GM21381 (cell line): Measurements from ENCODE around the gene CTSE.

Experiments used
- ATAC-seq: cut with Tn5 transposase; IDR thresholded peaks from one replicate; pipeline ENCODE4 v1.9.1; 2021; ENCODE audit warnings: mild to moderate bottlenecking, moderate library complexity; ENCODE audit not compliant: unreplicated experiment

The CTSE gene

DNA sequence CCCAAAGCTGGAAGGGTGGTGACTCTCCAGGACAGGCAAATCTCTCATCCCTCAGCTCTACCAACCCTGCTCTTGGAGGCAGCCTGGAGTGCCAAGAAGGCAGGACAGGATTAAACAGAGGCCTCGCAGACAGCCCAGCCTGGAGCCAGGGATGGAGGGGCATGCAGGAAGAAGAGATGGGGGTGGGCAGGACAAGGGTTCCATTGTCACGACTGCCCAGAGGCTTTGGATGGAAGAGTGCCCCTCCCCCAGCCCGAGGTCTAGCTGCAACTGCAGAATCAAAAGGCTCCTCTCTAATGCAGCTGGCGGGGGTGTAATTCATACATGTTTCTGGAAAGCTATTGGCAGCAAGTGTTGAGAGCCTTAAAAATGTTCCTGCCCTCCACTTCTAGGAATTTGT, 29.3 kb downstream of the CTSE start:
- ATAC-seq, result no peak

DNA sequence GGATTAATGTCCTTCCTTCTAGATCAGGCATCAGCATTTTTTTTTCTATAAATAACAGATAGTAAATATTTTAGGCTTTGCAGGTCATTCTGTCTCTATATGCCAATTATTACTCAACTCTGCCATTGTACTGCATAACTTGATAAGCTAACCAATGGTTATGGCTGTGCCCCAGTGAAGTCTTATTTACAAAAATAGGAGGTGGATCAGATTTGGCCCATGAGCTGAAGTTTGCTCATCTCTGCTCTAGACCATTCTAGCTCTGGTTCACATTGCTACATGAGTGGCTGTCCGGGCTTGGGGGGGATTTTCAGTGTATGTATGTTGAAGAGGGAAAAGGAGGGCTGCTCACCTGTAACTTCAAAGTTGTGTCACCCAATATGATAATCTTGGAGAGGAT, 30.6 kb downstream of the CTSE start:
- no peak for ATAC-seq

DNA sequence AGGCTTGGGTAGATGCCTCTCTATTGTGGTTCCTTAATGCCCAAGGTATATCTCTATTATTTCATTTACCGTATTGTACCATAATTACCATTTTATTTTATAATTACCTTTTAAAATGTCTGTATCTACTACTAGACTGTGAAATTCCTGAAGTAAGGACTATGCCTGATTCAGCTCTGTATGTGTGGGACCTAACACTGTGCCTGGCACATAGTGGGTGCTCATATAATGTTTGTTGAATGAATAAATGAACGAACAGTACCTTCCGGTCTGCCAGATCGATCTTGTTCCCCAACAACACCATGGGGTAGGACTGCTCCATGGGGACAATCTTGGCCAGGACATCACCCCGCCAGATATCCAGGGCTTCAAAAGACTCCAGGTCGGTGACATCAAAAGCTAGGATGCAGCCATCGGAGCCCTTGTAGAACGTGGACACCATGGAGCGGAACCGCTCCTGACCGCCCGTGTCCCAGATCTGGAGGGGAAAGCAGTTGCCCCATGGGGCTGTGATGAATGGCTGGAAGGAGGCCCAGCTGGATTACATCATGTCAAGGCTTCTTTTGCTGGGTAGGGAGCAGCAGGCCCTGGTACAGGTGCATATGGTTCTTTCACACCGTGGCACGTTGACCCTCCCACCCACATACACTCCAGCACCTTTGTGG, 31.3 kb downstream of the CTSE start:
- no peak for ATAC-seq

DNA sequence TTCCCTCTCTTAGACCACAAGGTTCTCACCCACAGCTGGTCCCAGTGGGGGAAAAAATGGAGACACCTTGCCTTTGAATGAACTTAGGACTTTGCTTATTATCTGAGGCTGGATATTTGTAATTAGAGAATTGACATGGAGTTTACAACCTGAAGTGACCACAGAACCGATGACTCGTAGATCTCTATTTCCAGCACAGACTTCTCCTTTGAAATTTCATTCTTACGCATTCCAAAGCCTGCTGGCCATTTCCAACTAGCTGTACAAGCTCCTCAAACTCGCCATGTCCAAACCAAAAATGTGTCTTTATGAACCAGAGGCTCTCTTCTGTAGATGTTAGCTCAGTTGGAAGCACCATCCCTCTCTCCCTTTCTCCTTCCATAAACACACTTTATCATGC, 32.5 kb downstream of the CTSE start:
- no peak for ATAC-seq

DNA sequence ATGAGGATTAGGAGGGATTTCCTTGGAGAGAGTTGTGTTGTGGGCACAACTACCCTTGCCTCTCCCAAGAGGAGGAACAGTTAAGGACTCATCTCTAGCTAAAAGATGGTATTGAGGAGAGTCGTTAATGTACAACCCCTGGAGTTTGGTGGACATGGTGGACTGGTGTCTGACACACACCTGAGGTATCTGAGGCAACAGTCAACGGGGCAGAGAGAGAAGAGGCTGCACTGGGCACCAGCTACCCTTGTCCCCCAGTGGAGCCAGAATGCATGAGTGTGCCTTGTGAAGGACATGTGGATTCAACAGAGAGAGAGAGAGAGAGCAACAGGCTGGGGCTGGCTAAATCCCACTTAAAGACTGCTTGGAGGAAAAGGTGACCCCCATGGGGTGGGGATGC, 33.5 kb downstream of the CTSE start:
- ATAC-seq, result no peak

DNA sequence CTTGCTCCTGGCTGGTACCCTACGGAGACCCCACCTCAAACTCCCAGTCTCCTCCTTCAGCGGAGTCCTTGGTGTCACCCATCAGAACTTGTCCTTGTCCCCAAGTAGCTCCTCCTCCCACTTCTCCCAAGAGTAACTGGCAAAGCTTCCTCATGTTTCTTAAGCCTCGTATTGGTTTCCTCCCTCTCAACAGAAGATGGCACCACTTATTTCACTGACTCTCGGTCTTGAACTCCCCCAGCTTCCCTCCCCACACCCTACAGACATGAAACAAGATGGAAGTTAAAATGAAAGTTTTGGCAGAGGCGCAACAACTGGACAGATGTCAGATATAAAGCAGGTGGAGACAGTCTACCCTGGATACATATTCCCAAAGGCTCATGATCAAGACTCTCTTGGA, 33.9 kb downstream of the CTSE start:
- ATAC-seq, result no peak

DNA sequence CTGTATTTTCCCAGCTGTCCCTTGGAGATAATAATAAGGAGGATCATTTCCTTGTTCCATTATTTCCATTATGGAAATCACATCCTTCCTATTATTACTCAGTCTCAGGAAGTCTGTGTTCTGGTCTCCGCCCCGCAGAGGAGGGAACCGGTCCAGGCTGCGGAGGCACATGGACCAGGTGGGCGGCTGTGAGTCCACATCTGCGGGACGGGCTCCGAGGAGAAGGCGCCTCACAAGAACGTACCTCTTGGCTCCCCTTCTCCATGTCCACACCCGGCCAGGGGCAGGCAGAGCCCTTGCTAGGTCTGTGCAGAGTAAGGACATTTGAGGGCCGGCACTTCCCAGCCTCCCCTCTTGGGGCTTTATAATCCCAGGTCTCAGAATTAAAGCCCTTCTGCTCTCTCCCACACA, 35.1 kb downstream of the CTSE start:
- no peak for ATAC-seq

DNA sequence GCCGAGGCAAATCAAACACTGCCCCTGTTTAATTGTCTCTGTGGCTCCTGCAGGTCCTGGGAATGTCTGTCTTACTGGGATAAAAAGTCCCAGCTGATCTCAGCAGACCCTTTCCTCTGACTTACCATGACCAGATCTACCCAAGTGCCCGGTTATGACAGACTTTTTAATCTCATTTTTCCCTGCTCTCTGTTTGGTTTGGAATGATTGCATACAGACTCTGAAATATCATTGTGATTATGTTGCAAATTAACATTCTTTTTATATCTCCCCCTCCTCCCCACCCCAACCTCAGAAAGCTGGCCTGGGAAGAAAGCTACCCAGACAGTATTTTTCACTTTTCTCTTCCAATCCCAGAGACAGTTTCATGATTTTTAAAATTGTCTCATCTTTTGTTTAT, 36.8 kb downstream of the CTSE start:
- ATAC-seq, result no peak

DNA sequence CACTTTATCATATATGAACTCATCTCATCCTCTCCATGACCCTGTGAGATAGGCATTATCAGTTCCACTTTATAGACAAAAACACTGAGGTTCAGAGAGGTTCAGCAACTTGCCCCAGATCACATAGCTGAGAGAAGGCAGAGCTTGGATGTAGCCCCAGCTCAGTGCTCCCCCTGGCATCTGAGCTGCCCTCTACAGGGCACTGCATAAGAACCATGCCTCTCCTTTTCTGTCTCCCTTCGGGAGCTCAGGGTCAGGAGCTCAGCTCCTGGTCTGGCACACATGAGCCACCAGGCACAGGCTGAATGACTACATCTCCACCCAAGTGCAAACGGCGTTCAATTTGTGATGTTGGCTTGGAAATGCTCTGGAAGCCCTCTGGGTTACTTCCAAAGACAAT, 37.4 kb downstream of the CTSE start:
- ATAC-seq, result no peak

DNA sequence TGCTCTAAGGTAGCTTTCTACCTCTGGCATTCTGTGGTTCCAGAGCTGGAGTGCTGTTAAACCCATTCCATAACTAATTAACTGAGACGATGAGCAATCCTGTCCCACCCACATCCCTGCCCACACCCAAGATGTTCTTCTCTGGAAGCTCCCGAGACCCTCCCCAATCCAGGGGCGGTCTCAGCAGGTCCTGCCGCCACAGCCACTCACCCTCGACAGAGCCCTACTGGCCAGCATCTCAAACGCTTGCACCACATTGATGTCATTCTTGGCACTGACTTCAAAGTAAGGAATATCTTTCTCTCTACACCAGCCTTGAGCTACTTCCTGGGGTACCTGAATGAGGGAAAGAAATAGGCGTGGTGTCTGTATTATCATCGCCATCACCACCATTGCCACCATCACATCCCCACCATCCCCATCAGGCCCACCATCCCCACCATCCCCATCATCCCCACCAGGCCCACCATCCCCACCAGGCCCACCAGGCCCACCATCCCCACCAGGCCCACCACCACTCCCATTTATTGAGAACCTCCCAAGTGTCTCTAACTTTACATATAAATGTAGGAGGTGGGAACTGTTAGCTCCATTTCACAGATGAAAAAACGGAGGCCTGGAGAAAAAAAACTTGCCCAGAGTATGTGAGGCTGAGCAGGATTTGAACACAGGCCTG, 38.2 kb downstream of the CTSE start:
- no peak for ATAC-seq

DNA sequence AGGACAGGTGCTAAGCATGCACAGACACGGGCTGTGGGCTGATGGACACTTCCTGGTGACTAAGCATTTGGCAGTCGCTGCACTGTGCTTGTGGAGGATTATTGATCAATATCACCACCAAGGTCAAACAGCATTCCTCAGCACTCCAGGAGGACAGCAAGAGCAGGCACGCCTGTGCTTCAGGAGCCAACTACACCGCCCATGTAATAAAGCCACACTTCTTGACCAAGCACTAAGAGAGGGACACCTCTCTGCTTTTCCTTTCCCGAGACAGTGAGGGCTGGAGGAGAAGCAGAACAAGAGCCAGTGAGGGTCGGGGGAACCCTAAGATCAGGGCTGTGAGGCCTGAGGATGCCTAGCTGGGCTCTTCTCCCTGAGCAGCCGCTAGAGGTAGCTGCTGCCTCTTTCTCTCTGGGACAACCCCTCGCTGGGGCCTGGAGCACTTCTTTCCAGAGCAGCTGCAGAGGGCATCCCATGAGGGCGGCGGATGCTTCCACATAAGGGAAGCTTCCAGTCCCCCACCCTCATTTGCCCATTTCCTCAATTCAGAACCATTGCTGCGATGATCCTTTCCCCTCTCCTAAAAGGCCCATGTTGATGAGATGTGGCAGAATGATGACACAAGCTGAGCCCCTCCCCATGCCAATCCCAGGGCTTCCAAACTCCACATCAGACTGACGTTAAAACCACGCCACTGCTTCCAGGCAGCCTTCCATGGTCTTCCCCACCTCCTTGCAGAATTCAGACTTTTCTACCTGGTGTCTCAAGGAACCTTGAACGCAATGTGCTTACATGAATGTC, 39.6 kb downstream of the CTSE start:
- ATAC-seq, result no peak

DNA sequence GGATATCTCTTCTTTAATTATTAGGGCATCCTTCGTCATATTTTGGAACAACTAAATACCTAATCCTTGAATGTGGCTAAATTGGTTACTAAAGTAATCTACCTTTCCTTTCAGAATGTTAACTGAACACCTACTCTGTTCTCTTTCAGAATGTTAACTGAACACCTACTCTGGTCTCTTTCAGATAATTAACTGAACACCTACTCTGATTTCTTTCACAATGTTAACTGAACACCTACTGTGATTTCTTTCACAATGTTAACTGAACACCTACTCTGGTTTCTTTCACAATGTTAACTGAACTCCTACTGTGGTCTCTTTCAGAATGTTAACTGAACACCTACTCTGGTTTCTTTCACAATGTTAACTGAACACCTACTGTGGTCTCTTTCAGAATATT, 42.4 kb downstream of the CTSE start:
- no peak for ATAC-seq

DNA sequence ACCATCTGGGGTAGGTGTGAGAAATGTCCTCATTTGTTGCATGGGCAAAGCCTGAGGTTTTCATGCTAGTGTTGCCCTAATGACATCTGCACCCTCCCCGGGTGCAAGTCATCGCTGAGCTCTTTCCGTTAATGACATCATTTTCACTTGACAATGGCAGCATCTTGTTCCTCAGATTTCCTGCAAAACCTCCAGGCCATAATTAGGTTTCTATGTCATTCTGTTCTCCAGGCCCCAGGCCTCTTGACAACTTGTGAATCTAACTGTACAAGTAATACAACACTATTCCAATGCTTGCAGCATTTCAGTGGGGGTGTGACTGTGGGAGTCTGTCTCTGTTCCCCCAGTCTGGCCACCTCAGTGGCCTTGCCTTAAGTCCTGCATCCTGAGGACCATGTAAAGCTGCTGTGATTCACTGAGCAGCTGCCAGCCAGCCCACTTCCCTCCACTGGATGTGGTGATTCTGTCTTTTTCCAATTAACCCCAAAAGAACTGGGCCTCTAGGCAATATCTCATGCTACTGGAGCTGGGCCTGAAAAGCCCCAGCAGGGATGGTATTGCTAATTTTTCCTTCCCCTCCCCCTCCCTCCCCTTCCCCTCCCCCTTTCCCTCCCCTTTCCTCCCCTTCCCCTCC, 43.3 kb downstream of the CTSE start:
- ATAC-seq, result no peak

DNA sequence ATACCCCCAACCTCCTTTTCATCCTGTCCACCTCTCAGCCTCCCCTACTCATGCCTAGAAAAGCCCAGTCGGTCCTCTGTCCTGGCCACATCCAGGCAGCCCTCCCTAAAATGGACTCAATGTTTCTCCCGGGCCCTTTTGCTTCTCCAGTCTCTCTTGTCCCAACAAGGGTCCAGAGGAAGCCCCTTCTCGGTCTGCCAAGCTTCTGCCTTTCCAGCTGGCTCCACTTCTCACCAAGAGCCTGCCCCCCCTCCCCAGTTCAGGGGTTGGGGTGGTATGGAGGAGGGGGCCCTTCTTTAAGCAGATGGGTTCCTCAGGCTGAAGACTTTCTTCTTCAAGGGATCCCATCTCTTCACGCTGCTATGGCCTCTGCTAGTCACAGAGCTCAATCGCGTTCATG, 44.4 kb downstream of the CTSE start:
- no peak for ATAC-seq

DNA sequence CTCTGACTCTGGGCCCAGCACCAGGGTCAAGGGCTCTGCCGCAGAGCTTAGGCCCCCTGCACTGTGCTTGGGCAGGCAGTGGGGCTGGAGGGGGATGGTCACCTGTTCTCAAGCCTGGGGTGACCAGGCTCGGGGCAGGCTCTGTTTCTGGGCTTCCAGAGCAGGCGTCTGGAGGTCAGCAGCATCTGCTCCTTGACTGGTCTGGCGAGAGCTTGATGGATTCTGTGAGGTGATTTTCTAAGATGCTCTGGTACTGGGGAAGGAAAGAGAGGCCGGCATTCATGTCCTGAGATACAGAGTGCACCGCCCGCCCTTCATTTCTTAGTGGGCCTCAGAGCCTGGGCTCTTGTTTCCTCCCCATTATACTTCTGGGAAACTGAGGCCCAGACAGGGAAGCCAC, 45.0 kb downstream of the CTSE start:
- ATAC-seq, result no peak

DNA sequence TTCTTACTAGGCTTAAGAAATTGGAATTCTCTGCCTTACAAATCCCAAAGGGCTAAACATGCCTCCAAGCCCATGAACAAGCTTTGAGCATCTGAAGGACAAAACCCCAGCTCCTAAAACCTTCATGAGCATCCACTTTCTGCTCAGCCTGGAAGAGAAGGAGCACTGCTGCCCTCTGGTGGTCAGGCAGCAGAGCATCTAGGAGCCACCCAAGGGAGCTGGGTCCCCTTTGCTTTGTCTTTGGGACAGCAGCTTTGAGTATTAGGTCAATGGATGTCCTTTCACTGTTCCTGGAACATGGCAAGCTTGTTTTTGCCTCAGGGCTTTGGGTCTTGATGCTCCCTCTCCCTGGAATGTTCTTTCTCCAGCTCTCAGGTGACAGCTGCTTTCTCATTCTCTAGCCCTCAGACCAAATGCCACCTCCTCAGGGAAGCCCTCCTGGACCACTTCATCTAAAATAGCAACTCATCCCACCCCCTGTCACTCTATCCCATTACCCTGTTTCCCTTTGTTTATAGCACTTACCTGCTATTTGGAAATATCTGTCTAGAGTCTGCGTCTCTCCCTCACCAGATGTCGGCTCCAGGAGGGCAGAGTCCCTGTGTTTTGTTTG, 46.2 kb downstream of the CTSE start:
- no peak for ATAC-seq

DNA sequence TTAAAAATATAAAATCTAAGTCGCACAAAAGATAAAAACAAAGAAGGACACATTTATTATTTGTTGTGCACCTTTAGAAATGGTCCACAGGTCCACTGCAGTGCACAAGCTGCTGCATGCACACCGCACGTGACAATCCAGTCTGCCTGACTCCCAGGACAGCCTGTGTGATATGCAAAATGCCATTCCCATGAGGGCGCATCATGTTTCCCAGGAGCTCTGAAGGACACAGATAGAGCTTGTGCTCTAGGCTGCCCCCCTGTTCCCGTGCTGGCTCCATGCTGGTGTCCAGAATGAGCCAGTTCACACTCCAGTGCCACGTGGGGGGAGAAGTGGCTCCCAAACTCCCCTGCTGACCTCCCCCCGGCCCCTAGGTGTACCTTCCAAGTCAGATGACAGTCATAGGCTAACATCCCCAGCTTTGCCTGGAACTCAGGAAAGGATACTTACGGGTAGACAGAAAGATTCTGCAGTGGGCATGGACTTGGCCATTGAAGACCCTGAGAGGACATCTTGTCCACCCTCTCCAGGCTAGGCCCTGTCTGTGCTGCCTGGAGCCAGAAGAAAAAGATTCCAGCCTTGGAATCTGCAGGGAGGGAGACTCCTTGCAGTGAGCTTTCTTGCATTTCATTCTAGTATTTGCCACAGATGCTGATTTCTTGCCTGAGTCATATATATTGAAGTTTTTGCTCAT, 46.8 kb downstream of the CTSE start:
- no peak for ATAC-seq

DNA sequence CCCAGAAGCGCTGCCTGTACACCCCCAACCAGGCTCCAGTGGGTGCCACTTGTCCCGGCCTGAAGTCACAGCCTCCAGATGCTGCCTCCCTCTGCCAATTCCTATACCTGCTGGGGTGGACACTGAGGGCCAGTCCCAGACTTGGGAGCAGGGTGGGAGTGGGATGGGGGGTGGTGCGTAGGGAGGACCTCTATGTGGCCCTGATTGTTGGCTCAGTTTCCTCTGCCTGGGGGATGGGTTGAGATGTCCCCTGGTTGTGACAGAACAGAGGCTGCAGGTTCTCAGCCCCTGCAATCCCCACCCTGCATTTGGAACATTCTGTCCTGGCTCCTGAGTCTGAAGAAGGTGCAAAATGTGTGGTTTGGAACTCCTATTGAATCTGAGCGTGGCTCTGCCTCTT, 47.7 kb downstream of the CTSE start:
- no peak for ATAC-seq

DNA sequence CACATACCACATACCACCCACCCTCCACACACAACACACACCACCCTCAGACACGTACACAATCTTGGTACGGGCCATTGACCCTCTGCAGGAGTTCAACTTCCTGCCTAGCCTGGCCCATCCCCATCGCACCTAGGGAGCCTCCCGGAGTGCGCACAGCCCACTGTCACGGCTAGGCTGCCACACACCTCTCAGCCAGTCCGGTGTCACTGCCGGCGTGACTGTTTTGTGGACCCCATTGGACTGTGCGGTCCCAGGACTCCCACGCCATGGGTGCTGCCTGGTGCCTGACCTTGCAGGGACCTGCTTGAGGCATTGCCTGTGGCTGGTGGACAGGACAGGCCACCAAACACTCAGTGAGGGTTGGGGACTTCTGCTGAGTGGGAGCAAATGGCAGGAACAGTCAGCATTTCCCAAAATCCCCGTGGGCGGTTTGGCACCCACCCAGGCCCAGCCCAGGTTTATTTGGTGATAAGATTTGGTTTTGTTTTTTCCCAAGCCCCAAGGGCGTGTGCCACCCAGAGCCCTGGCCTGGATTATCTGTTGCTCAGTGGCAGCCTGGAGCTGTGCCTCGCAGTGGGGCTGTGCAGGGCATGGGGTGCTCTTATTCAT, 48.2 kb downstream of the CTSE start:
- ATAC-seq, result no peak

DNA sequence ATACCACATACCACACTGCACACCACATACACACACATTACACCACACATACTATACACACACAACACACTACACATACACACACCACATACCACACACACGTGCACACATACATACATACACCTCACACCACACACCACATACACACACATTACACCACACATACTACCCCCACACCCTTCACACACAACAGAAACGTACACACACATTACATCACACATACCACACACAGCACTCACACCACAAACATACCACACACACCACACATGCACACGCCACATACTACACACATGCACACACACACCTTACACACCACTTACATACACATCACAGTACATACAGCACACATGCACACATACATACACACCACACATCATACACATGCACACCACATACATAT, 49.0 kb downstream of the CTSE start:
- no peak for ATAC-seq
